PC-3 (cell line): ENCODE data around the gene KDM2B.

Experiments
- EZH2 ChIP-seq: fragments of 300-600 bp; sonication (generic); IDR thresholded peaks from one replicate; pipeline ENCODE4 v1.6.1; 2017; ENCODE audit warnings: antibody characterized with exemption, mild to moderate bottlenecking, low read length; ENCODE audit not compliant: unreplicated experiment
- TF ChIP-seq, protein P1 (sequence below): fragments of 300-600 bp; sonication (generic); conservative IDR thresholded peaks from 2 replicates; pipeline ENCODE4 v1.5.1; 2017; ENCODE audit warnings: antibody characterized with exemption, low read depth, mild to moderate bottlenecking, low read length

DNA sequence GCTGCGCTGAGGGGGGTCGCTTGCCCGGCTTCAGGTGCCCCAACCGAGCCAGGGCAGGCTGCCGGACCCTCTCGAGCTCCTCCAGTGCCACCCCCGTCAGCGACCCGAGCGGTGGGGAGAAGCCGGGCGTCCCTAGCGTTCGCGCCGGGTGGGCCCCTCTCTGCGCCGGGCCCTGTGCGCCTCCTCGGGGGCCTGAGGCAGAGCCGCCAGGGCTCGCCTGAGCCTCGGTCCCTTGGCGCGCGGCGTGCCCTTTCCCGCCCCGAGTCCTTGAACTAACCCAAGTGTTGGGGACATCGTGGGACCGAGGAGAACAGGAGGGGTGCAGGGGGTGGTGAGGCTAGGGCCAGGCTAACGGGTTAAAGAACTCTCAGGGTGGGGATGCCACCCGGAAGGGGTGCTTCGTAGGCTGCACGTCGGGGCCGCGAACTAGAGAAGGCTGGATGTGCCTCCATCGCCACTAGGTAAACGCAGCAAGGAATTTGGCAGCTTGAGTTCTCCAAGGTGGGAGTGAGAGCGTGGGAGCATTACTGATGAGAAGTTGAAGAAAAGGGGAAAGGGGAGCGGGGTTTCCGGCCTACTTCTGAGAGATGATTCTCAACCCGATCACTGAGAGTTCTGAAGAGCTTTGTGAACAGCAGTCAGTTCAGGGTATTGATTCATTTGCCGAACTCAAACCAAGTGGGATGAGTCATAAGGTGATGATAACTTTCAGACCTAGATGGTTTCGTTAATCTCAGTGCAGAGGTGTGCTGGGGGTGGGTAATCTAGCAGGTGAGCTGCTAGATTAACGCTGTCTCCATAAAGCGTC, 180.3 kb downstream of the KDM2B start:
- TF ChIP-seq, protein P1, sequence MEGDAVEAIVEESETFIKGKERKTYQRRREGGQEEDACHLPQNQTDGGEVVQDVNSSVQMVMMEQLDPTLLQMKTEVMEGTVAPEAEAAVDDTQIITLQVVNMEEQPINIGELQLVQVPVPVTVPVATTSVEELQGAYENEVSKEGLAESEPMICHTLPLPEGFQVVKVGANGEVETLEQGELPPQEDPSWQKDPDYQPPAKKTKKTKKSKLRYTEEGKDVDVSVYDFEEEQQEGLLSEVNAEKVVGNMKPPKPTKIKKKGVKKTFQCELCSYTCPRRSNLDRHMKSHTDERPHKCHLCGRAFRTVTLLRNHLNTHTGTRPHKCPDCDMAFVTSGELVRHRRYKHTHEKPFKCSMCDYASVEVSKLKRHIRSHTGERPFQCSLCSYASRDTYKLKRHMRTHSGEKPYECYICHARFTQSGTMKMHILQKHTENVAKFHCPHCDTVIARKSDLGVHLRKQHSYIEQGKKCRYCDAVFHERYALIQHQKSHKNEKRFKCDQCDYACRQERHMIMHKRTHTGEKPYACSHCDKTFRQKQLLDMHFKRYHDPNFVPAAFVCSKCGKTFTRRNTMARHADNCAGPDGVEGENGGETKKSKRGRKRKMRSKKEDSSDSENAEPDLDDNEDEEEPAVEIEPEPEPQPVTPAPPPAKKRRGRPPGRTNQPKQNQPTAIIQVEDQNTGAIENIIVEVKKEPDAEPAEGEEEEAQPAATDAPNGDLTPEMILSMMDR = no peak
- no peak for TF ChIP-seq EZH2
